ENCODE data around the gene COL23A1. TPM values are rescaled to one million over a fixed set of nuclear protein-coding genes. Genes with fewer than 3 reads are reported as not detected.

Gene COL23A1
- total RNA-seq, 1 experiment from 2014 or later, result not detected

GRCh38 chr5:178469011-178469974 is 120.9 kb downstream of the COL23A1 start:
- TF ChIP-seq CTCF (IDR thresholded peaks at IDR 0.05; ENCODE audit: unreplicated experiment), result no peak

DNA sequence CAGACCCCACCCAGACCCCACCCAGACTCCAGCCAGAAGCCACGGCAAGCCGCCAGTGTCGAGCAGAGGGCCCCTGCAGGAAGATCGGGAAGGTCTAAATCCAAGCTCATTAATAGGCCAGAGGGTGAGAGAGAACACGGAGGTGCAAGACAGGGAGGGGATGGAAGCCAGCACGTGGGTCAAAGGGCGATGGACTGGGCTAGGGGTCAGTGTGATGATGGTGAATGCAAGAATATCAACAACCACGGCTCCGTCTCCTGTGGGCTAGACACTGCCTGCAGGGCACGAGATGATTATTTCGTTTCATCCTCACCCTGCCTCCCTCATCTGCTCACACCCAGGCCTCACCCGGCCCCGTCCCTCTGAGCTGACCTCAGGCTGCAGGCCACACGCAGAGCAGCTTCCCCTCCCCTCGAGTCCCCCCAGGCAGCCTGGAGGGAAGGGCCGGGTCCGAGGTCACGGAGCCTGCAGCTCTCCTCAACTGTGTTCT is 122.0 kb downstream of the COL23A1 start:
- no peak for TF ChIP-seq CTCF (IDR thresholded peaks at IDR 0.05; ENCODE audit: unreplicated experiment)
- peaks cover 10% of the 10 kb centered on the region for H3K9me3 Mint-ChIP-seq (ENCODE audit: low read depth, unreplicated experiment)
- no peaks in the 10 kb centered on the region for H3K4me1 Mint-ChIP-seq (ENCODE audit: low read depth, unreplicated experiment)
- DNase-seq, result no peak
- BruUV-seq (replicated peaks), result no TSS peak
- peaks cover 52% of the 10 kb centered on the region for H3K27me3 Mint-ChIP-seq (ENCODE audit: unreplicated experiment)
- CTCF ChIA-PET, result no interaction called here
- H3K4me3 Mint-ChIP-seq (ENCODE audit: low read depth, unreplicated experiment), result no peak overlapping the region
- H3K36me3 Mint-ChIP-seq (ENCODE audit: insufficient read depth, unreplicated experiment), result no peaks in the 10 kb centered on the region
- intact Hi-C loops (cut with micrococcal nuclease; ENCODE audit: unreplicated experiment), result no loop called here
- no peak overlapping the region for H3K27ac Mint-ChIP-seq (ENCODE audit: unreplicated experiment)

More at GRCh38 chr5:178469011-178469974, 120.9 kb downstream of the COL23A1 start:
- intact Hi-C loops (cut with micrococcal nuclease; ENCODE audit: unreplicated experiment), result no loop called here
- DNase-seq, result no peak
- H3K4me1 Mint-ChIP-seq (ENCODE audit: low read depth, unreplicated experiment), result no peaks in the 10 kb centered on the region
- CTCF ChIA-PET, result interaction anchor here (1.2 kb wide), 1 partner anchor 8 kb away, joined by 3 read pairs; no protein-coding TSS in a partner anchor
- H3K27ac Mint-ChIP-seq (ENCODE audit: unreplicated experiment), result no peak overlapping the region
- BruUV-seq (replicated peaks), result no TSS peak
- H3K4me3 Mint-ChIP-seq (ENCODE audit: low read depth, unreplicated experiment), result no peak overlapping the region
- H3K36me3 Mint-ChIP-seq (ENCODE audit: insufficient read depth, unreplicated experiment), result no peaks in the 10 kb centered on the region
- H3K27me3 Mint-ChIP-seq (ENCODE audit: unreplicated experiment), result peaks cover 52% of the 10 kb centered on the region
- H3K9me3 Mint-ChIP-seq (ENCODE audit: low read depth, unreplicated experiment), result peaks cover 5% of the 10 kb centered on the region

GRCh38 chr5:178467568-178468195 is 122.5 kb downstream of the COL23A1 start:
- intact Hi-C loops (cut with micrococcal nuclease; ENCODE audit: unreplicated experiment), result no loop called here
- BruUV-seq (replicated peaks), result no TSS peak
- Mint-ChIP-seq H3K4me1 (ENCODE audit: low read depth, unreplicated experiment) (no peaks in the 10 kb centered on the region), H3K4me3 (ENCODE audit: low read depth, unreplicated experiment) (no peak overlapping the region), H3K9me3 (ENCODE audit: low read depth, unreplicated experiment) (peaks cover 11% of the 10 kb centered on the region), H3K27ac (ENCODE audit: unreplicated experiment) (no peak overlapping the region), H3K36me3 (ENCODE audit: insufficient read depth, unreplicated experiment) (no peaks in the 10 kb centered on the region), H3K27me3 (ENCODE audit: unreplicated experiment) (peaks cover 52% of the 10 kb centered on the region)
- CTCF ChIA-PET, result no interaction called here
- no peak for DNase-seq
- TF ChIP-seq CTCF (IDR thresholded peaks at IDR 0.05; ENCODE audit: unreplicated experiment), result no peak

GRCh38 chr5:178467205-178467567 is 123.0 kb downstream of the COL23A1 start:
- TF ChIP-seq CTCF (IDR thresholded peaks at IDR 0.05; ENCODE audit: unreplicated experiment), result no peak
- CTCF ChIA-PET, result no interaction called here
- H3K4me3 Mint-ChIP-seq (ENCODE audit: low read depth, unreplicated experiment), result no peak overlapping the region
- H3K27ac Mint-ChIP-seq (ENCODE audit: unreplicated experiment), result no peak overlapping the region
- H3K27me3 Mint-ChIP-seq (ENCODE audit: unreplicated experiment), result peaks cover 51% of the 10 kb centered on the region
- H3K4me1 Mint-ChIP-seq (ENCODE audit: low read depth, unreplicated experiment), result no peaks in the 10 kb centered on the region
- no peaks in the 10 kb centered on the region for H3K36me3 Mint-ChIP-seq (ENCODE audit: insufficient read depth, unreplicated experiment)
- peaks cover 11% of the 10 kb centered on the region for H3K9me3 Mint-ChIP-seq (ENCODE audit: low read depth, unreplicated experiment)
- BruUV-seq (replicated peaks), result no TSS peak
- no peak for DNase-seq
- intact Hi-C loops (cut with micrococcal nuclease; ENCODE audit: unreplicated experiment), result no loop called here
